ENCODE data around the gene ZFP90. TPM values are rescaled to one million over a fixed set of nuclear protein-coding genes. Genes with fewer than 3 reads are reported as not detected.
"Not testable (repeated sequence)": the region's sequence is repeated elsewhere in the genome, so short reads cannot be mapped to it uniquely, and the experiment has no call there.

The ZFP90 gene
- total RNA-seq, result 24.8 TPM

- DNase-seq, result peak; percentile 64
Measured at GRCh38 chr16:68538880-68539701, at the start of gene ZFP90. ZFP90 (plus strand) TSS chr16:68539291; CDS start chr16:68539793, 502 bp downstream.

GRCh38 chr16:68490358-68490757 lies 48.7 kb upstream of the ZFP90 start:
- no peak for DNase-seq

GRCh38 chr16:68490829-68491575 lies 48.1 kb upstream of the ZFP90 start:
- DNase-seq, result no peak

GRCh38 chr16:68491576-68491950 lies 47.5 kb upstream of the ZFP90 start:
- no peak for DNase-seq

GRCh38 chr16:68492151-68492542 lies 46.9 kb upstream of the ZFP90 start:
- no peak for DNase-seq

- no peak for DNase-seq
Measured at GRCh38 chr16:68492543-68493411, 46.3 kb upstream of the ZFP90 start.

- no peak for DNase-seq
Measured at GRCh38 chr16:68493412-68494070, 45.5 kb upstream of the ZFP90 start.

- DNase-seq, result not testable (repeated sequence)
Measured at GRCh38 chr16:68494261-68494660, 44.8 kb upstream of the ZFP90 start.

- DNase-seq, result no peak
Measured at GRCh38 chr16:68496689-68497088, 42.4 kb upstream of the ZFP90 start.

GRCh38 chr16:68499006-68499405 lies 40.1 kb upstream of the ZFP90 start:
- DNase-seq, result no peak

GRCh38 chr16:68503334-68503733 lies 35.8 kb upstream of the ZFP90 start:
- DNase-seq, result no peak

GRCh38 chr16:68504066-68504465 lies 35.0 kb upstream of the ZFP90 start:
- no peak for DNase-seq

GRCh38 chr16:68506331-68507053 lies 32.6 kb upstream of the ZFP90 start:
- DNase-seq, result no peak

GRCh38 chr16:68508013-68508412 lies 31.1 kb upstream of the ZFP90 start:
- DNase-seq, result no peak

GRCh38 chr16:68508641-68509240 lies 30.4 kb upstream of the ZFP90 start:
- DNase-seq, result no peak

- DNase-seq, result no peak
Measured at GRCh38 chr16:68509381-68509780, 29.7 kb upstream of the ZFP90 start.

- no peak for DNase-seq
Measured at GRCh38 chr16:68510775-68511174, 28.3 kb upstream of the ZFP90 start.

- no peak for DNase-seq
Measured at GRCh38 chr16:68512183-68512582, 26.9 kb upstream of the ZFP90 start.

- no peak for DNase-seq
Measured at GRCh38 chr16:68512742-68513141, 26.3 kb upstream of the ZFP90 start.

GRCh38 chr16:68514511-68514910 lies 24.6 kb upstream of the ZFP90 start:
- DNase-seq, result no peak

- DNase-seq, result no peak
Measured at GRCh38 chr16:68517606-68518166, 21.4 kb upstream of the ZFP90 start.

Measured in skin of body (tissue), 2 donors.